GM12878 (cell line): ENCODE results near the gene KRTAP19-3. TPM values are rescaled to one million over a fixed set of nuclear protein-coding genes. Genes with fewer than 3 reads are reported as not detected.

Experiments used
- ATAC-seq: fragments of 200-7000 bp; cut with Tn5 transposase; 3 replicates; pipeline ENCODE4 v1.9.1; 2020; ENCODE audit warnings: mild to moderate bottlenecking, moderate library complexity
- BruUV-seq: library from RNA; stranded (reverse); fragments of 400-500 nt; replicated peaks from 2 replicates; lab custom pipeline; 2021; lab: Mats Ljungman, UMichigan
- CTCF ChIA-PET: fragments of 300-600 bp; sonication (Branson Sonifier 250); formaldehyde crosslinking; extraction: SDS; loops from one replicate; lab custom pipeline; 2021; ENCODE audit warnings: inconsistent platforms; lab: Yijun Ruan, JAX
- POLR2A ChIA-PET: fragments of 350-600 bp; formaldehyde crosslinking; extraction: SDS; loops from one replicate; lab custom pipeline; 2021; ENCODE audit warnings: inconsistent platforms; lab: Charles Lee
- RAD21 ChIA-PET: fragments of 300-600 bp; sonication (Branson Sonifier 250); formaldehyde crosslinking; loops from one replicate; lab custom pipeline; 2023; ENCODE audit warnings: antibody characterized with exemption; ENCODE audit not compliant: unreplicated experiment; lab: Charles Lee
- SMC1A ChIA-PET: fragments of 300-600 bp; sonication (Branson Sonifier 250); formaldehyde crosslinking; loops from one replicate; lab custom pipeline; 2023; ENCODE audit not compliant: unreplicated experiment, uncharacterized antibody; lab: Charles Lee
- DNase-seq: peaks from one replicate; pipeline ENCODE4 v3.0.0-alpha.2; 2011; ENCODE audit warnings: low read depth, low spot score
- FAIRE-seq: peaks from 3 replicates; lab custom pipeline; 2011; peaks lifted over from hg19 to GRCh38; lab: Jason Lieb, UNC
- H2AFZ ChIP-seq: 2 replicates; pipeline ENCODE4 v1.6.0; 2011; ENCODE audit warnings: low read depth, low read length, control low read depth; ENCODE audit not compliant: control insufficient read depth
- H3K27ac ChIP-seq: 2 replicates; pipeline ENCODE4 v1.5.1; 2011; ENCODE audit warnings: control low read depth; ENCODE audit not compliant: control insufficient read depth, insufficient read depth
- H3K27me3 ChIP-seq, 2 experiments: replicated peaks in 1 of 2; 2 replicates each; pipeline versions ENCODE4 v1.6.0 to v1.6.1; 2011; ENCODE audit warnings: low read length in 1 of 2; ENCODE audit not compliant: control insufficient read depth in 2 of 2, insufficient read depth in 2 of 2
- H3K36me3 ChIP-seq, 2 experiments: 2 replicates each; pipeline ENCODE4 v1.5.1; 2011; ENCODE audit warnings: low read length in 1 of 2; ENCODE audit not compliant: control insufficient read depth in 2 of 2, insufficient read depth in 2 of 2
- H3K4me1 ChIP-seq: 2 replicates; pipeline ENCODE4 v1.6.1; 2011; ENCODE audit warnings: mild to moderate bottlenecking, low read length, moderate library complexity, mixed read lengths; ENCODE audit not compliant: control insufficient read depth, insufficient read depth
- H3K4me2 ChIP-seq: 2 replicates; pipeline ENCODE4 v1.6.0; 2011; ENCODE audit warnings: control low read depth; ENCODE audit not compliant: control insufficient read depth, insufficient read depth
- H3K4me3 ChIP-seq: fragments of 200-600 bp; sonication (generic); 2 replicates; pipeline ENCODE4 v1.5.1; 2016
- H3K79me2 ChIP-seq: 2 replicates; pipeline ENCODE4 v1.6.0; 2011; ENCODE audit warnings: low read length; ENCODE audit not compliant: control insufficient read depth, insufficient read depth
- H3K9ac ChIP-seq: 2 replicates; pipeline ENCODE4 v1.8.0; 2011; ENCODE audit warnings: low read length, control low read depth, mixed read lengths; ENCODE audit not compliant: control insufficient read depth, insufficient read depth
- H3K9me3 ChIP-seq: replicated peaks from 3 replicates; pipeline ENCODE4 v1.5.1; 2011; ENCODE audit warnings: mild to moderate bottlenecking, low read length; ENCODE audit not compliant: control insufficient read depth, insufficient read depth
- H4K20me1 ChIP-seq: 2 replicates; pipeline ENCODE4 v1.6.0; 2011; ENCODE audit not compliant: control insufficient read depth, insufficient read depth
- PML ChIP-seq: IDR thresholded peaks from 2 replicates; pipeline ENCODE4 v1.6.1; 2012; ENCODE audit warnings: low read length, inconsistent platforms
- SREBF1 ChIP-seq: IDR thresholded peaks from 2 replicates; pipeline ENCODE4 v1.6.1; 2012; ENCODE audit warnings: mild to moderate bottlenecking, low read length
- SUPT20H ChIP-seq: IDR thresholded peaks from 2 replicates; pipeline ENCODE4 v1.6.1; 2011; ENCODE audit warnings: low read depth, mild to moderate bottlenecking, low read length, moderate library complexity, borderline replicate concordance; ENCODE audit not compliant: control insufficient read depth
- SUZ12 ChIP-seq: fragments of 200-600 bp; sonication (generic); IDR thresholded peaks from one replicate; pipeline ENCODE4 v1.6.1; 2018; ENCODE audit warnings: antibody characterized with exemption, mild to moderate bottlenecking; ENCODE audit not compliant: unreplicated experiment
- TAF1 ChIP-seq: IDR thresholded peaks from 2 replicates; pipeline ENCODE4 v1.6.1; 2011; ENCODE audit warnings: mild to moderate bottlenecking, low read depth, low read length, borderline replicate concordance
- WGBS: methylation state at CpG from one replicate; pipeline ENCODE4 v1.1.6; 2016; ENCODE audit warnings: low lambda C conversion rate; ENCODE audit not compliant: insufficient replicate concordance, insufficient coverage; ENCODE audit errors: missing lambda C conversion rate; 5-methylcytosine and 5-hydroxymethylcytosine counted together
- in situ Hi-C: fragments of 300-500 bp; cut with MboI; formaldehyde crosslinking; loops from 9 replicates; pipeline ENCODE4 v1.14.3; 2018; ENCODE audit warnings: mixed read lengths
- intact Hi-C: fragments of 100-400 bp; cut with micrococcal nuclease; formaldehyde crosslinking; loops from one replicate; pipeline ENCODE4 v1.14.2; 2022; ENCODE audit not compliant: unreplicated experiment
- polyA plus RNA-seq, 11 experiments: library from polyadenylated mRNA; depleted of rRNA in 4 of 11; unstranded in 6 of 11; stranded (reverse) in 5 of 11; fragments of >200 nt; fragmentation: Nextera tagmentation in 4 of 11; fragmentation: Illumina TruSeq in 1 of 11; extraction: Ambion mirVana in 4 of 11; extraction: Trizol in 1 of 11; gene quantifications; 1 replicate in 1 of 11; 2 replicates in 10 of 11; pipeline versions ENCODE4 v1.2.1 to v1.2.3, GENCODE V29; 2011 to 2016; ENCODE audit warnings: inconsistent platforms in 2 of 11, missing spikeins in 2 of 11, low read depth in 1 of 11
- total RNA-seq, 4 experiments: library from RNA; depleted of rRNA in 3 of 4; stranded (reverse); fragments of >200 nt in 3 of 4; fragmentation: Illumina TruSeq in 1 of 4; extraction: Trizol in 1 of 4; gene quantifications; 2 replicates each; pipeline versions ENCODE4 v1.2.1 to v1.2.3, GENCODE V29; 2013 to 2021

The KRTAP19-3 gene
- total and polyA plus RNA-seq, 10 of the 15 experiments (the other 5 are each of a cell fraction or from before 2014, with no cell fraction given) = not detected

- ATAC-seq = no peak
- DNase-seq = no peak
- RAD21 ChIA-PET = no interaction called here
- Histone ChIP-seq H3K4me2 (no peak overlapping the region), H3K27me3 (no peaks in the 10 kb centered on the region), H3K4me1 (no peaks in the 10 kb centered on the region), H2AFZ (no peak overlapping the region), H3K9me3 (no peaks in the 10 kb centered on the region), H3K27ac (no peak overlapping the region), H3K79me2 (no peaks in the 10 kb centered on the region), H4K20me1 (no peaks in the 10 kb centered on the region), H3K9ac (no peak overlapping the region), H3K4me3 (no peak overlapping the region), H3K36me3 (no peaks in the 10 kb centered on the region)
- POLR2A ChIA-PET = no interaction called here
- no peak for FAIRE-seq
- intact Hi-C loops = loop anchor here (10.0 kb wide), 1 partner anchor 58 kb away; the partner anchor contains the start of gene KRTAP19-5
- CTCF ChIA-PET = no interaction called here
- SMC1A ChIA-PET = no interaction called here
- no TSS peak for BruUV-seq
- 0% methylated on average over 4 of the region's 4 CpGs for WGBS
- in situ Hi-C loops = no loop called here
- TF ChIP-seq SUPT20H = no peak
- no peak for TF ChIP-seq TAF1
Measured at GRCh38 chr21:30447056-30447455, 44.8 kb downstream of the KRTAP19-3 start.

GRCh38 chr21:30444204-30444603 is 47.6 kb downstream of the KRTAP19-3 start:
- intact Hi-C loops (loop anchor here (10.0 kb wide), 1 partner anchor 61 kb away; the partner anchor contains the start of gene KRTAP19-5), in situ Hi-C loops (no loop called here)
- DNase-seq = no peak
- TF ChIP-seq SREBF1 = no peak
- TF ChIP-seq PML = no peak
- no peak for TF ChIP-seq SUZ12
- TF ChIP-seq, all 136 proteins: peak for 0
- Histone ChIP-seq H3K9ac (no peak overlapping the region), H3K27ac (no peak overlapping the region), H3K36me3 (no peaks in the 10 kb centered on the region), H3K79me2 (no peaks in the 10 kb centered on the region), H4K20me1 (no peaks in the 10 kb centered on the region), H3K9me3 (no peaks in the 10 kb centered on the region), H3K4me3 (no peak overlapping the region), H3K4me2 (no peak overlapping the region), H3K27me3 (no peaks in the 10 kb centered on the region), H2AFZ (no peak overlapping the region), H3K4me1 (no peaks in the 10 kb centered on the region)
- FAIRE-seq (no peak), ATAC-seq (no peak)
- ChIA-PET RAD21 (no interaction called here), POLR2A (no interaction called here), CTCF (no interaction called here), SMC1A (no interaction called here)
- no TSS peak for BruUV-seq
- 0% methylated on average over 1 of the region's 1 CpG for WGBS
